T-helper 2 cell (primary cell): ENCODE results near the gene LRRC45.

ENCODE experiments used
- DNase-seq, 5 experiments: peaks; one replicate each; pipeline versions ENCODE4 v3.0.0 to v3.0.0-alpha.2; 2012 to 2022

LRRC45 gene

GRCh38 chr17:82053556-82054263, 30.6 kb downstream of the LRRC45 start:
- no peak for DNase-seq

- no peak for DNase-seq
Observed at GRCh38 chr17:82054351-82055022, 31.4 kb downstream of the LRRC45 start.

- DNase-seq = no peak
Observed at GRCh38 chr17:82055023-82055964, 32.2 kb downstream of the LRRC45 start.

GRCh38 chr17:82055965-82056728, 33.0 kb downstream of the LRRC45 start:
- no peak for DNase-seq

DNA sequence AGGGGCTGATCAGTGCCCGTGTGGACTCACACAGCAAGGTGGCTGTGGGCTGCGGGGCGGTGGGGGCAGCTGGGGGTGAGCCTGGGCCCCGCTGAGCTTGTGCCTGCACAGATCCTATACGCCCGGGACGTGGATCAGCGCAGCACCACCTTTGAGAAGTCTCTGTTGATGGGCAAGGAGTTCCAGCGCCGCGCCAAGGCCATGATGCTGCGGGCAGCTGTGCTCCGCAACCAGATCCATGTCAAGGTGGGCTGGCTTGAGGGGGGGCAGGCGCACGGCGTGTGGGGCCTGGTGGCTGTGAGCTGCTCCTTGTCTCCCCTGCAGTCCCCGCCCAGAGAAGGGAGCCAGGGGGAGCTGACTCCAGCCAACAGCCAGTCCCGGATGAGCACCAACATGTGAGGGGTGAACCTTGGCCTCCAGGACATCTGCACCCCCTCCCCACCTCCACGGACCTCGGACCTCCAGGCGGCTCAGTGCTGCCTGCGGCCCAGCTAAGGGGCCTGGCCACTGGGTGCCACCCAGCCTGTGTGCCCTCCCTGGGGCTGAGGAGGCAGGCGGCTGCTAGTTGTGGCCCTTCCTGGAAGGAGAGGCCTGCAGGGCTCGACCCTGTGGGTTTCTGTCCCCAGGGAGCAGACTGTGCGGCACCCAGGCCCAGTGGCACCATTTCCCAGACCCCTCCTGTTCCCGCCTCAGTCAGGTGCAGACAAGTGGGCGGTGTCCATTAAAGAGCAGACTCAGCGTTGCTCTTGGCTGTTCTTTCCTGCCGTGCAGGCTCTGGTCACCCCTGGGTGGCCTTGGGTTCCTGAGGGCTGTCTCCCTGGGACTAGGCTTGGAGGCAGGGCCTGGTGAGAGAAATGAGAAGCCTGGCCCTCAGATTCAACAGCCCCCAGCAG, 33.9 kb downstream of the LRRC45 start:
- no peak for DNase-seq

DNA sequence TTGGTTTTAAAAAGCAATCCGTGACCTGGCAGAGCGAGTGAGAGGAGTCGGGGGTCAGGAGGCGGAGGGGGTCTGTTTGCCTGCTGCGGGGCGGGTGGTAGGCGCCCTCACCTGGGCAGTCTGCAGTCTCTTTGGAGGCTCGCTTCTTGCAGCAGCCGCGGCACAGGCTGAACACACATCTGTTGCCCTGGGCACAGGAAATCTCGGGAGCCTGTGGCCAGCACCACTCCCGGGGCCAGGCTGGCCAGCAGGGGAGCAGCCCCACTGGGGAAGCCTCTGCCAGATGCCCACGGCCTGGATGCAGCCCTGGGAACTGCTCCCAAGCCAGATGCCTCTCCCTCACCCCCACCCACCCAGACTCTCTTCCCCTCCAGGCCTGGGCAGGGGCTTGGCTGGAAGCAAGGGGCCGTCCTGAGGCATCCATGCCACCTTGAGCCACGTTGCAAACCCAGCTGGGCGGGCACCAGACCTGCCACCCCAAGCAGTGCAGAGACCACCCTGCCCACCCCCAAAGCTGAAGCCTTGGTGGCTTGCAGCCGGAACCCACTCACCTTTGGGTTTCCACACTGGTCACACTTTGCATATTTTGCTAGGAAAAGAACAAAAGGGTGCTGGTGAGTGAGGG, 35.2 kb downstream of the LRRC45 start:
- DNase-seq = no peak

- DNase-seq = no peak
Observed at GRCh38 chr17:82058855-82059249, 35.7 kb downstream of the LRRC45 start.

GRCh38 chr17:82059272-82060000, 36.3 kb downstream of the LRRC45 start:
- no peak for DNase-seq

GRCh38 chr17:82060001-82060380, 36.9 kb downstream of the LRRC45 start:
- DNase-seq = no peak

DNA sequence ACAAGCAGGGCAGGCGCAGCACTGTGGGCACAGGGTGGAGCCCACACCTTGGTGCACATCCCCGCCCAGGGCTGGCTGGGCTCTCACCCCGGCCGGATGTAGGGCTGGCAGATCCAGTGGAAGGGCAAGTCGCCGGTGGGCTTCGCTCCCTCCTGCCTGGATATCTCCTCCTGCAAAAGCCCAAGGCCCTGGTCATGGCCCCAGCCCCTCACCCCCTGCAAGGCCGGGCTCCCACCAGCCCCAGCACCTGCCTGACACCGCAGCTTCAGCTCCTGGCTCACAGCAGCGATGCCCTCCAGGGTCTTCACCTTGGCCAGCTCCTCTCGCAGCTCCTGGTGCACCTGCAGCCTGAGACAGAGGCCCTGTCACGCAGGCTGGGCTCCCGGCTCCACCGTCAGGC, 37.5 kb downstream of the LRRC45 start:
- no peak for DNase-seq

DNA sequence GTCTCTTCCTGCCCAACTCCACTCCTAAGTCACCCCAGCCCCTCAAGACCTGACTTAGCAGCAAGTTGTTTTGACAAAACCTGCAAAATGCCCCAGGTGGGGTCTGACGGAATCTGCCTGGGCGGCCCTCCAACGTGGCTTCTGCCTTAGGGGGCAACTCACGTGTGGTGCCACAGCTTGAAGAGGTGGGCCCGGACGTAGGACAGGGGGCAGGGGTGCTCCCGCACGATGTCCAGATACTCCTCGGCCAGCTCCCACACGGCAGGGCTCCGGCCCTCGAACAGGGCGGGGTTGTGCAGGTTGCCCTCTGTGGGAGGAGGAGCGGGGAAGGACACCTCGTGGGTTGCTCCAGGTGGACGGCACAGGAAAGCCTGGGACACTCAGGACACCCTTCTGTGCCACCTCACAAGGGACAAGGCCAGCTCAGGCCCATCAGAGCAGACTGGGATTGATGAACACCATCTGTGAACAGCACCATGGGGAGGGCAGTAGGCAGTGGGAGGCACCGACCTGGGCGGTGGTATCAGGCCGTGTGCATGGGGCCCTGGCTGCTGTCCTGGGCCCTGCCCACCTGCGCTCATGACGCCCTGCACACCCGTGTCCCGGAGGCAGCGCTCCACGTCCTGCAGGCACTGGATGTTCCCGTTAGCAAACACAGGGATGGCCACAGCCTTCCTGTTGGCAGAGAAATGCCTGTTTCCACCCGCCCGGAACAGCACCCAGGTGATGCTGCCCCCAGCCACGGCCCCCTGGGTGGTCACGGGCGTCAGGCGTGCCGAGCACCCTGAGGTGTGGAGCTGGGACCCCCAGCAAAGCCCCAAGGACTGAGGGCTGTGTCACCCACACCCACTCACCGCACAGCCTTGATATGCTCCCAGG, 38.2 kb downstream of the LRRC45 start:
- no peak for DNase-seq

GRCh38 chr17:82062076-82062983, 39.2 kb downstream of the LRRC45 start:
- no peak for DNase-seq

GRCh38 chr17:82062984-82063368, 39.9 kb downstream of the LRRC45 start:
- DNase-seq = no peak

DNA sequence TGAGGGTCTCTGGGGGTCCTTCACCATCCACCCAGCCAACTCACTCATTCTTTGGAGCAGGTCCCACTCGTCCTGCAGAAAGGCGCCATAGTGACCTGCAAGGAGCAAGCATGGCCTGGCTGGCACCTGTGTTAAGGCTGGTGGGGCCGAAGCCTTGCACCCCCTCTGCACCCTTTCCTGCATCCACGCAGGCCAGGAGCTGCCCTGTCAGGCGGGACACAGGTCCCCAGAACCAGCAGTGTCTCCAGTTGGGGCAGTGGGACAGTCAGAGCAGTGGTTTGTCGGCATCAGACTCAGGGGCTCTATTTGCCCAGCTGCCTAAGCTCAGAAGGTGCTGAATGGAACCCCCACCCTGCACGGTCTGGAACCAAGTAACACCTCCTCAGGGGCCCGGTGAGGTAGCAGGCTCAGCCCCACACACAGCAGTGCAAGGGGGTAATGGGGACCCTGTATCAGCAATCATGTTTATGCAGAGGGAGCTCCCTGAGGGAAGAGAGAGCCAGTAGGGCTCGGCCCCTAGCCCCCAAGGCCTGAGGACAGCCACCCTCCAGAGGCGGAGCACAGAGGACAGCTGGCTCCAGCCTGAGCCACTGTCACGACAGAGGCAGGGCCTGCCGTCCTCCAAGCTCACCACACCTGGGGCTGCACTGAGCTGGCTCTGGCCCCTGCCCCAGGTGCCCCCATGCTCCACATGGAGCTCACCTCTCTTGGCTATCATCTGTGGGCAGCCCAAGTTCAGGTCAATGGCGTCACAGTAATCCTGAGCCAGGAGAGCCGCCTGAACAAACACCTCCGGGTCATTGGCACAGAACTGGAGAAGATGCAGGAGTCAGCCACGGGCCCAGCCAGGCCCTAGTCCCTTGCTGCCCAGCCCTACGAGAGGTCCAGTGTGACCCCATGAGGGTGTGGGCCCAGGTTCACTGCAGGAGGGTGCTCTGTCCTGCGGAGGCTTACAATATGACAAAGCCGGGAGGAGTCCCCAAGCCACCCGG, 40.6 kb downstream of the LRRC45 start:
- no peak for DNase-seq

GRCh38 chr17:82064433-82065192, 41.5 kb downstream of the LRRC45 start:
- DNase-seq = no peak

DNA sequence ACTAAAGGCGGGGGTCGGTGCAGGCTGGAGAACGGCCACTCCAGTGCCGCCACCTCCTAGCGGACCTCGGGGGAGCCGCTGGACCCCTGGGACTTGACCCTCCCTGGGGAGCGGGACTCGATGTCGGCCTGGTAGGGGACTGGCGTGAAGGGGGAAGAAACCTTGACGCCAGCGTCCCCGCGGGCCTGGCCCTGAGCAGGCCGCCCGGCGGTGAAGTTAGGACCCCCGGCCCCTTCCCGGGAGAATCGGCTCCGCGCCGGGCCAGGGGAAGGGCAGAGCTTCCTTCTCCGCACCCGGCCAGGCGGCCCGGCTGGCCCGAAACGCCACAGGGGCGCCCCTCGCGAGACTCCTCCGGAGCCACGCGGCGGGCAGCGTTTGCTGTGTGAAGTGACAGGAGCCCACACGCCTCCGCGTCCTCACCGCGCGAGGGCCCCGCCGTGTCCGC, 42.1 kb downstream of the LRRC45 start:
- no peak for DNase-seq
